Vagina (tissue), 2 donors: ENCODE results near the gene UFC1. TPM values are rescaled to one million over a fixed set of nuclear protein-coding genes. Genes with fewer than 3 reads are reported as not detected.

Experiments
- DNase-seq, 2 donors: peaks; one replicate each; pipeline ENCODE4 v3.0.0-alpha.2; 2017; ENCODE audit errors: extremely low spot score in 2 of 2
- H3K27ac ChIP-seq: fragments of 200-600 bp; sonication (generic); one replicate; pipeline ENCODE4 v1.5.1; 2019
- H3K27me3 ChIP-seq: fragments of 200-600 bp; sonication (generic); one replicate; pipeline ENCODE4 v1.5.1; 2019
- H3K36me3 ChIP-seq, 2 donors: fragments of 200-600 bp; sonication (generic); one replicate each; pipeline ENCODE4 v1.5.1; 2017 to 2019
- H3K4me1 ChIP-seq: fragments of 200-600 bp; sonication (generic); one replicate; pipeline ENCODE4 v1.5.1; 2019
- H3K4me3 ChIP-seq, 2 donors: fragments of 200-600 bp; sonication (generic); 1 replicate in 1 of 2; 2 replicates in 1 of 2; pipeline ENCODE4 v1.5.1; 2016 to 2019
- H3K9me3 ChIP-seq: fragments of 200-600 bp; sonication (generic); one replicate; pipeline ENCODE4 v1.5.1; 2019
- POLR2A ChIP-seq, 2 donors: fragments of 450-650 bp; IDR thresholded peaks; one replicate each; pipeline ENCODE4 v1.6.1; 2017; ENCODE audit warnings: antibody characterized with exemption in 2 of 2, mild to moderate bottlenecking in 2 of 2, moderate library complexity in 2 of 2
- POLR2AphosphoS5 ChIP-seq, 2 donors: sonication (generic); formaldehyde crosslinking; IDR thresholded peaks; one replicate each; pipeline ENCODE4 v1.9.0; 2017; ENCODE audit warnings: antibody characterized with exemption in 2 of 2, mild to moderate bottlenecking in 2 of 2, low read depth in 1 of 2; ENCODE audit not compliant: insufficient read depth in 1 of 2
- intact Hi-C: fragments of 100-400 bp; cut with DNase I; formaldehyde crosslinking; loops from one replicate; pipeline ENCODE4 v1.15.1; 2023
- total RNA-seq: library from RNA; depleted of rRNA; stranded (reverse); fragments of >200 nt; gene quantifications from one replicate; pipeline ENCODE4 v1.2.3, GENCODE V29; 2016
- TF ChIP-seq, protein P1 (sequence below), 3 experiments: fragments of 450-650 bp in 2 of 3; fragments of 200-600 bp in 1 of 3; sonication (generic) in 1 of 3; IDR thresholded peaks; one replicate each; pipeline ENCODE4 v1.5.1; 2017 to 2019; ENCODE audit warnings: antibody characterized with exemption in 3 of 3, mild to moderate bottlenecking in 2 of 3, moderate library complexity in 2 of 3

Gene UFC1
- total RNA-seq, 1 donor from 2014 or later = 61.1 TPM

DNA sequence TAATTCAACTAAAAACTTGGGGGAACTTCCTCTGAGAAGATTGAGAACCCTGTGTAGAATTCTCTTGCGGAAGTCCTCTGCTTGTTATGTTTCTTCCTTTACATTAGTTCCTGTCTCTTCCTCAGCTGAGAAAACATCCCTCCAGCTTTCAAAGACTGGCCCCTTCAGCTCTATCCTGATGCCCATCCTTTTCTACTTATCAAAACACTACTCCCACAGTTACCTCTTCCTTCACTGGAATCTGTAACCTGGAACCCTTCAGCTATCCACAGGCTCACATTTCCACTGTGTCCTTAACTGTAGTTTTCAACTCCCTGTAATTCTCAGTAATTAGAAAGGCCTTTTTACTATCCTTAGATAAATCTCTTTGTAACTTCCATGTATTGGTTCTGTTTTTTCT is 15.3 kb upstream of the UFC1 start:
- no peak for DNase-seq
- intact Hi-C loops = no loop called here
- Histone ChIP-seq H3K9me3 (no peaks in the 10 kb centered on the region), H3K27me3 (no peaks in the 10 kb centered on the region), H3K4me1 (peaks cover 9% of the 10 kb centered on the region), H3K27ac (no peak overlapping the region), H3K4me3 (no peak overlapping the region), H3K36me3 (no peaks in the 10 kb centered on the region)
- TF ChIP-seq POLR2A (IDR thresholded peaks at IDR 0.05) = no peak
- no peak for TF ChIP-seq POLR2AphosphoS5 (IDR thresholded peaks at IDR 0.05; ENCODE audit: insufficient read depth in 1 of 2, low read depth in 1 of 2)
- TF ChIP-seq, protein P1, sequence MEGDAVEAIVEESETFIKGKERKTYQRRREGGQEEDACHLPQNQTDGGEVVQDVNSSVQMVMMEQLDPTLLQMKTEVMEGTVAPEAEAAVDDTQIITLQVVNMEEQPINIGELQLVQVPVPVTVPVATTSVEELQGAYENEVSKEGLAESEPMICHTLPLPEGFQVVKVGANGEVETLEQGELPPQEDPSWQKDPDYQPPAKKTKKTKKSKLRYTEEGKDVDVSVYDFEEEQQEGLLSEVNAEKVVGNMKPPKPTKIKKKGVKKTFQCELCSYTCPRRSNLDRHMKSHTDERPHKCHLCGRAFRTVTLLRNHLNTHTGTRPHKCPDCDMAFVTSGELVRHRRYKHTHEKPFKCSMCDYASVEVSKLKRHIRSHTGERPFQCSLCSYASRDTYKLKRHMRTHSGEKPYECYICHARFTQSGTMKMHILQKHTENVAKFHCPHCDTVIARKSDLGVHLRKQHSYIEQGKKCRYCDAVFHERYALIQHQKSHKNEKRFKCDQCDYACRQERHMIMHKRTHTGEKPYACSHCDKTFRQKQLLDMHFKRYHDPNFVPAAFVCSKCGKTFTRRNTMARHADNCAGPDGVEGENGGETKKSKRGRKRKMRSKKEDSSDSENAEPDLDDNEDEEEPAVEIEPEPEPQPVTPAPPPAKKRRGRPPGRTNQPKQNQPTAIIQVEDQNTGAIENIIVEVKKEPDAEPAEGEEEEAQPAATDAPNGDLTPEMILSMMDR (IDR thresholded peaks at IDR 0.05) = no peak

DNA sequence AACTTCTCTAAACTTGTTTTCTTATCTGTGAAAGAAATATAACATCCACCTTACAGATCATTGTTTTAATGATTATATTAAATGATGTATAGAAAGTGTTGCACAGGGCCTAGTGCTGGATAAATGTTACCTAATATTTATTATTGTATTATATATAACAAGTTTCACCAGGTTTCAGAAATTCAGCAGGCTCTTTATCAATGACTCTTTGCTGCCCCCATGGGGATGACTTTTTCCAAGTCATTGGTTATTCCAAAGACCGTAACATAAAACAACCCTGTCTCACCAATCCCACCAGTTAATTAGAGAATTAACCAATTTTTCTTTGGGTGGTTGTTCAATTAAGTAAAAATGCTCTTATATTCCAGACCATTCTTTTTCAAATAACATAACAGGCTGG is 14.0 kb upstream of the UFC1 start:
- intact Hi-C loops = no loop called here
- Histone ChIP-seq H3K27ac (no peak overlapping the region), H3K36me3 (no peaks in the 10 kb centered on the region), H3K4me3 (no peak overlapping the region), H3K27me3 (no peaks in the 10 kb centered on the region), H3K9me3 (no peaks in the 10 kb centered on the region), H3K4me1 (no peaks in the 10 kb centered on the region)
- TF ChIP-seq POLR2AphosphoS5 (IDR thresholded peaks at IDR 0.05; ENCODE audit: insufficient read depth in 1 of 2, low read depth in 1 of 2) (no peak), POLR2A (IDR thresholded peaks at IDR 0.05) (no peak)
- TF ChIP-seq, protein P1 (IDR thresholded peaks at IDR 0.05) = peak in 2 of 3 experiments; percentile 4 to 23
- no peak for DNase-seq

DNA sequence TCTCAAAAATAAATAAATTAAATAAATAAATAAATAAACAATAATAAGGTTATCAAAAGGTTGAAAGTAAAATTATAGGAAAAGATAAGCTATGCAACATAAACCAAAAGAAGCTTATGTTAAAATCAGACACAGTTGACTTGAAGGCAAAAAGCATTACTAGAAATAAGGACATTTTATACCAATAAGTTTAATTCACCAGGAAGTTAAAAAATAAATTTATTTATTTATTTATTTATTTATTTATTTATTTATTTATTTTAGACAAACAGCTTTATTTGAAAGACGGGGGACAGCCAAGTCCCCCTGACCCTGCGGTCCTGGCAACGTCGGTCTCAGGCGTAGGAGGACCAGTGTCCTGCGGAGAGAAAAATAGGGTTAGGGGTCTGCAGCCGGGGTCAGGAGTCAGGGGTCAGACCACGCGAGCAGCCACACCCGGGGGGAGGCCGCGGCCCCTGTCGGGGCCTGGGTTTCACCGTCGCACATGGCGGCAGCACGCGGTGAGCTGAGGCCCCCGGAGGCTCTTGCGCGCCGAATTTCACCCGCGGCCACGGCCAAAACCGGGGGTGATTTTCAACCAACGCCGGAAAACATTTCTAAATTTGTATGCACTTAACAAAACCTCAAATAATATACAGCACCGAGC is 12.9 kb upstream of the UFC1 start:
- Histone ChIP-seq H3K27me3 (no peaks in the 10 kb centered on the region), H3K9me3 (no peaks in the 10 kb centered on the region)
- intact Hi-C loops = no loop called here

DNA sequence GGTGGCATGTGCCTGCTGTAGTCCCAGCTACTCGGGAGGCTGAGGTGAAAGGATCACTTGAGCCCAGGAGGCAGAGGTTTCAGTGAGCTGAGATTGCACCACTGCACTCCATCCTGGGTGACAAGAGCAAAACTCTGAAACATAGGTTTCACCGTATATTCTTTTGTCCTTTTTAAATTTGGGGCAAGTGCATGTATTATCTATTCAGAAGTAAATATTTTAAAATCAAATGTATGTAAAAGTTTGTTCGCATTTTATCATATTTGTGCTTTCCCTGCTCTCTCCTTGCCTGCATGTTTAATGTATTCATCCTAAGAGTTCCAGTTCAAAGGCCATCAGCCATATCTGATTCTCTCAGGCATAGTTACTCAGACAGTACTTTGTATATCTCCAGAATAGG is 7.9 kb upstream of the UFC1 start:
- TF ChIP-seq POLR2AphosphoS5 (IDR thresholded peaks at IDR 0.05; ENCODE audit: insufficient read depth in 1 of 2, low read depth in 1 of 2) = no peak
- no peak for TF ChIP-seq POLR2A (IDR thresholded peaks at IDR 0.05)
- TF ChIP-seq, protein P1 (IDR thresholded peaks at IDR 0.05) = no peak
- H3K4me1 ChIP-seq = no peaks in the 10 kb centered on the region
- H3K27ac ChIP-seq = no peak overlapping the region
- no peak for DNase-seq
- H3K9me3 ChIP-seq = no peaks in the 10 kb centered on the region
- H3K27me3 ChIP-seq = no peaks in the 10 kb centered on the region
- H3K36me3 ChIP-seq = no peaks in the 10 kb centered on the region
- intact Hi-C loops = no loop called here
- no peak overlapping the region for H3K4me3 ChIP-seq

More for the DNA sequence above, 12.9 kb upstream of the UFC1 start:
- H3K4me1 ChIP-seq = no peaks in the 10 kb centered on the region
- TF ChIP-seq POLR2AphosphoS5 (IDR thresholded peaks at IDR 0.05; ENCODE audit: insufficient read depth in 1 of 2, low read depth in 1 of 2) = no peak
- TF ChIP-seq, protein P1 (IDR thresholded peaks at IDR 0.05) = no peak
- TF ChIP-seq POLR2A (IDR thresholded peaks at IDR 0.05) = no peak
- DNase-seq = no peak
- H3K36me3 ChIP-seq = no peaks in the 10 kb centered on the region
- H3K4me3 ChIP-seq = no peak overlapping the region
- no peak overlapping the region for H3K27ac ChIP-seq

DNA sequence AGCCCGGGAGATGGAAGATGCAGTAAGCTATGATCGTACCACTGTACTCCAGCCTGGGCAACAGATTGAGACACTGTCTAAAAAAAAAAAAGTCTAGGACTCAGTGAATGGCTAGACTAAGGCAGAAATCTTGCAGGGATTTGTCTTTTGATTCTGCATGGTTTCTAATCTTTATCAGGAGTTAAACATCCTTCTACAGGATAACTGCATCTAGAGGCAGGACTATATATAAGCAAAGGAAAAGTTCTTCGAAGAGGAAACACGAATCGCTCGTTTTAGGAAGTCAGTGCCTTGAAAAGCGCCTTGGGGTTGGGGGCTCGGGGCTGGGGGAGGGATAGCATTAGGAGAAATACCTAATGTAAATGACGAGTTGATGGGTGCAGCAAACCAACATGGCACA is 602 bp upstream of the UFC1 start:
- Histone ChIP-seq H3K9me3 (no peaks in the 10 kb centered on the region), H3K27ac (peak overlapping the region; percentile 89), H3K36me3 (peaks cover 0 to 11% of the 10 kb centered on the region in 2 donors), H3K4me1 (peaks cover 22% of the 10 kb centered on the region), H3K27me3 (no peaks in the 10 kb centered on the region), H3K4me3 (peak overlapping the region; percentile 58 to 91)
- intact Hi-C loops = no loop called here
- DNase-seq = no peak
- TF ChIP-seq POLR2A (IDR thresholded peaks at IDR 0.05) = no peak
- TF ChIP-seq, protein P1 (IDR thresholded peaks at IDR 0.05) = no peak
